Uterus (tissue), 4 donors: ENCODE data around the gene KCNN3. TPM values are rescaled to one million over a fixed set of nuclear protein-coding genes. Genes with fewer than 3 reads are reported as not detected.

Source experiments
- DNase-seq, 2 donors: peaks; one replicate each; pipeline ENCODE4 v3.0.0-alpha.2; 2019 to 2020
- H3K27ac ChIP-seq, 2 donors: fragments of 200-600 bp; sonication (generic); 1 replicate in 1 of 2; 2 replicates in 1 of 2; pipeline ENCODE4 v1.5.1; 2016 to 2018
- H3K27me3 ChIP-seq, 2 donors: fragments of 200-600 bp; sonication (generic); one replicate each; pipeline ENCODE4 v1.5.1; 2018 to 2019; ENCODE audit warnings: control low read depth in 1 of 2
- H3K36me3 ChIP-seq, 2 donors: fragments of 200-600 bp; sonication (generic); one replicate each; pipeline ENCODE4 v1.5.1; 2019; ENCODE audit warnings: control low read depth in 1 of 2
- H3K4me1 ChIP-seq, 2 donors: fragments of 200-600 bp; sonication (generic); one replicate each; pipeline ENCODE4 v1.5.1; 2018 to 2019; ENCODE audit warnings: control low read depth in 1 of 2
- H3K4me3 ChIP-seq, 2 donors: fragments of 200-600 bp; sonication (generic); 1 replicate in 1 of 2; 2 replicates in 1 of 2; pipeline ENCODE4 v1.5.1; 2018 to 2019; ENCODE audit warnings: mild to moderate bottlenecking in 1 of 2
- H3K9me3 ChIP-seq, 2 donors: fragments of 200-600 bp; sonication (generic); one replicate each; pipeline ENCODE4 v1.5.1; 2019; ENCODE audit warnings: control low read depth in 1 of 2
- CTCF ChIP-seq, 4 experiments: fragments of 200-600 bp in 2 of 4; fragments of 450-650 bp in 2 of 4; sonication (generic) in 2 of 4; IDR thresholded peaks; one replicate each; pipeline ENCODE4 v1.5.1; 2016 to 2019; ENCODE audit warnings: antibody characterized with exemption in 4 of 4, mild to moderate bottlenecking in 2 of 4, moderate library complexity in 1 of 4
- POLR2A ChIP-seq, 2 donors: fragments of 450-650 bp; IDR thresholded peaks; one replicate each; pipeline ENCODE4 v1.6.1; 2016; ENCODE audit warnings: antibody characterized with exemption in 2 of 2, mild to moderate bottlenecking in 1 of 2, moderate library complexity in 1 of 2
- intact Hi-C: fragments of 100-400 bp; cut with DNase I; formaldehyde crosslinking; loops from one replicate; pipeline ENCODE4 v1.15.1; 2023; ENCODE audit warnings: low total_unique reads
- total RNA-seq, 4 donors: library from RNA; depleted of rRNA in 3 of 4; stranded (reverse); fragments of >200 nt in 3 of 4; gene quantifications; one replicate each; pipeline versions ENCODE4 v1.1.0 to v1.2.4, GENCODE V29; 2014 to 2023
- donor health status: DM: yes; HTN: yes; CAD: no.

KCNN3 gene
- total RNA-seq, 4 donors from 2014 or later: 7.1 to 35.5 (median 12.1) TPM

GRCh38 chr1:154864189-154864975 is 5.7 kb downstream of the KCNN3 start:
- H3K4me1 ChIP-seq: peaks cover 0 to 10% of the 10 kb centered on the region in 2 donors
- H3K4me3 ChIP-seq: no peak overlapping the region
- intact Hi-C loops: no loop called here

GRCh38 chr1:154863315-154864174 is 6.5 kb downstream of the KCNN3 start:
- H3K27me3 ChIP-seq: no peaks in the 10 kb centered on the region
- TF ChIP-seq CTCF (IDR thresholded peaks at IDR 0.05) (peak in 2 of 4 experiments; percentile 29 to 37), POLR2A (IDR thresholded peaks at IDR 0.05) (no peak)
- no peak overlapping the region for H3K4me3 ChIP-seq
- no peaks in the 10 kb centered on the region for H3K36me3 ChIP-seq
- peak overlapping the region in 1 of 2 donors; percentile 58 for H3K27ac ChIP-seq
- H3K4me1 ChIP-seq: peaks cover 0 to 10% of the 10 kb centered on the region in 2 donors
- H3K9me3 ChIP-seq: no peaks in the 10 kb centered on the region
- DNase-seq: no peak
- intact Hi-C loops: no loop called here

More at GRCh38 chr1:154864189-154864975, 5.7 kb downstream of the KCNN3 start:
- no peak for DNase-seq
- no peaks in the 10 kb centered on the region for H3K36me3 ChIP-seq
- H3K27me3 ChIP-seq: no peaks in the 10 kb centered on the region
- no peaks in the 10 kb centered on the region for H3K9me3 ChIP-seq
- TF ChIP-seq CTCF (IDR thresholded peaks at IDR 0.05) (no peak), POLR2A (IDR thresholded peaks at IDR 0.05) (no peak)
- peak overlapping the region; percentile 13 to 14 for H3K27ac ChIP-seq

GRCh38 chr1:154862907-154863306 is 7.2 kb downstream of the KCNN3 start:
- H3K36me3 ChIP-seq: no peaks in the 10 kb centered on the region
- intact Hi-C loops: no loop called here
- H3K4me1 ChIP-seq: peaks cover 0 to 10% of the 10 kb centered on the region in 2 donors
- no peak for DNase-seq
- no peaks in the 10 kb centered on the region for H3K9me3 ChIP-seq
- H3K27ac ChIP-seq: peak overlapping the region in 1 of 2 donors; percentile 58
- H3K27me3 ChIP-seq: no peaks in the 10 kb centered on the region
- TF ChIP-seq CTCF (IDR thresholded peaks at IDR 0.05) (no peak), POLR2A (IDR thresholded peaks at IDR 0.05) (no peak)
- H3K4me3 ChIP-seq: no peak overlapping the region

- intact Hi-C loops: no loop called here
- DNase-seq: peak; percentile 58 to 71
- H3K4me1 ChIP-seq: no peaks in the 10 kb centered on the region
Measured at GRCh38 chr1:154861607-154862094, 8.4 kb downstream of the KCNN3 start.

More at GRCh38 chr1:154861607-154862094, 8.4 kb downstream of the KCNN3 start:
- H3K36me3 ChIP-seq: no peaks in the 10 kb centered on the region
- no peaks in the 10 kb centered on the region for H3K27me3 ChIP-seq
- H3K27ac ChIP-seq: peak overlapping the region; percentile 11 to 58
- no peaks in the 10 kb centered on the region for H3K9me3 ChIP-seq
- no peak overlapping the region for H3K4me3 ChIP-seq
- no peak for TF ChIP-seq POLR2A (IDR thresholded peaks at IDR 0.05)
- TF ChIP-seq CTCF (IDR thresholded peaks at IDR 0.05): no peak
